ENCODE results near the gene TLE1.

GRCh38 chr9:81646337-81646736, 43.0 kb downstream of the TLE1 start:
- TF ChIP-seq CTCF (IDR thresholded peaks at IDR 0.05) (no peak), POLR2A (IDR thresholded peaks at IDR 0.05) (no peak)
